Measurements from ENCODE around the gene RDH5. TPM values are rescaled to one million over a fixed set of nuclear protein-coding genes. Genes with fewer than 3 reads are reported as not detected.

Gene RDH5
- polyA plus RNA-seq, 1 donor from 2014 or later, result 3.4 TPM

DNA sequence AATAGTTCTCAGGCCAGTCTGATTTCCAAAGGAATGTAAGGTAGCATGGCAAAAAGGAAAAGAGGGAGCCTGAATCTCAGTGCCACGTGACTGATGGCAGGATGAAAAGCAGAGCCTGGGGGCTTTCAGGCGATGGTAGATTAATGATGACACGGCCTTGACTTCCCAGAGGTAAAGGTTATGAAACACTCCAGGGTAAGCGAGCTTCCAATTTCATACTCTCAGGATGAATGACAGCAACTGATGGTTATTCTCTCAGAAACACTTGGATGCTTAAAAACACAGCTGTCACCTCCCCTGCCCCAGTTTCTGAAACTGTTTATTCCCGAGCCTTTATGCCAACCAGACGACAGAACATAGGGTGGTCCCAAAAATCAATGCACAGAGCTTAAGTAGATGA lies 51.5 kb downstream of the RDH5 start:
- Histone ChIP-seq H3K9ac (ENCODE audit: low read length) (peak overlapping the region; percentile 26), H3K4me2 (ENCODE audit: low read length) (peak overlapping the region; percentile 0), H3K27ac (ENCODE audit: low read length) (peak overlapping the region; percentile 64), H3K36me3 (ENCODE audit: insufficient read depth, low read length) (peaks cover 4% of the 10 kb centered on the region), H3F3A (ENCODE audit: insufficient read depth, low read length, poor library complexity, severe bottlenecking) (no peaks in the 10 kb centered on the region), H3K4me3 (ENCODE audit: low read length) (peak overlapping the region; percentile 28), H3K9me3 (ENCODE audit: low read length) (no peaks in the 10 kb centered on the region), H2AFZ (ENCODE audit: low read depth, low read length) (no peak overlapping the region), H3K79me2 (replicated peaks; ENCODE audit: insufficient read depth, low read length) (no peaks in the 10 kb centered on the region), H4K20me1 (ENCODE audit: insufficient read depth) (no peaks in the 10 kb centered on the region), H3K27me3 (ENCODE audit: insufficient read depth, low read depth, low read length) (no peaks in the 10 kb centered on the region), H3K9me2 (ENCODE audit: insufficient read depth, low read length) (no peaks in the 10 kb centered on the region)
- TF ChIP-seq, protein P1, sequence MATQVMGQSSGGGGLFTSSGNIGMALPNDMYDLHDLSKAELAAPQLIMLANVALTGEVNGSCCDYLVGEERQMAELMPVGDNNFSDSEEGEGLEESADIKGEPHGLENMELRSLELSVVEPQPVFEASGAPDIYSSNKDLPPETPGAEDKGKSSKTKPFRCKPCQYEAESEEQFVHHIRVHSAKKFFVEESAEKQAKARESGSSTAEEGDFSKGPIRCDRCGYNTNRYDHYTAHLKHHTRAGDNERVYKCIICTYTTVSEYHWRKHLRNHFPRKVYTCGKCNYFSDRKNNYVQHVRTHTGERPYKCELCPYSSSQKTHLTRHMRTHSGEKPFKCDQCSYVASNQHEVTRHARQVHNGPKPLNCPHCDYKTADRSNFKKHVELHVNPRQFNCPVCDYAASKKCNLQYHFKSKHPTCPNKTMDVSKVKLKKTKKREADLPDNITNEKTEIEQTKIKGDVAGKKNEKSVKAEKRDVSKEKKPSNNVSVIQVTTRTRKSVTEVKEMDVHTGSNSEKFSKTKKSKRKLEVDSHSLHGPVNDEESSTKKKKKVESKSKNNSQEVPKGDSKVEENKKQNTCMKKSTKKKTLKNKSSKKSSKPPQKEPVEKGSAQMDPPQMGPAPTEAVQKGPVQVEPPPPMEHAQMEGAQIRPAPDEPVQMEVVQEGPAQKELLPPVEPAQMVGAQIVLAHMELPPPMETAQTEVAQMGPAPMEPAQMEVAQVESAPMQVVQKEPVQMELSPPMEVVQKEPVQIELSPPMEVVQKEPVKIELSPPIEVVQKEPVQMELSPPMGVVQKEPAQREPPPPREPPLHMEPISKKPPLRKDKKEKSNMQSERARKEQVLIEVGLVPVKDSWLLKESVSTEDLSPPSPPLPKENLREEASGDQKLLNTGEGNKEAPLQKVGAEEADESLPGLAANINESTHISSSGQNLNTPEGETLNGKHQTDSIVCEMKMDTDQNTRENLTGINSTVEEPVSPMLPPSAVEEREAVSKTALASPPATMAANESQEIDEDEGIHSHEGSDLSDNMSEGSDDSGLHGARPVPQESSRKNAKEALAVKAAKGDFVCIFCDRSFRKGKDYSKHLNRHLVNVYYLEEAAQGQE (IDR thresholded peaks at IDR 0.05; ENCODE audit: borderline replicate concordance), result no peak
- TF ChIP-seq RAD21 (conservative IDR thresholded peaks at IDR 0.05) (no peak), POLR2AphosphoS5 (IDR thresholded peaks at IDR 0.05) (no peak), MXI1 (conservative IDR thresholded peaks at IDR 0.05; ENCODE audit: poor library complexity, severe bottlenecking) (peak; percentile 10)

Small RNA genes lying within 50 kb of the gene (small RNA-seq; reads per million reads assigned to genes)
- gene AC009779.1 (0 reads per million in 3 experiments), gene RF00017 (0 reads per million in 3 experiments)

Other genes starting within 250 kb of the RDH5 start
- not detected in 2 replicates for gene OR6C68, start 228.0 kb upstream of the RDH5 start, polyA plus RNA-seq
- gene OR6C4, start 170.8 kb upstream of the RDH5 start, polyA plus RNA-seq, result not detected in 2 replicates
- not detected in 2 replicates for gene OR2AP1, start 147.9 kb upstream of the RDH5 start, polyA plus RNA-seq
- gene OR10P1, start 83.5 kb upstream of the RDH5 start, polyA plus RNA-seq, result not detected in 2 replicates
- gene ITGA7, start 12.5 kb upstream of the RDH5 start, polyA plus RNA-seq, result 13.5 and 17.1 TPM in 2 replicates
- 217 and 261 TPM in 2 replicates for gene BLOC1S1, start 4.3 kb upstream of the RDH5 start, polyA plus RNA-seq
- gene CD63, start 8.6 kb downstream of the RDH5 start, polyA plus RNA-seq, result 217 and 246 TPM in 2 replicates
- gene GDF11, start 22.7 kb downstream of the RDH5 start, polyA plus RNA-seq, result 14.7 and 16.0 TPM in 2 replicates
- gene SARNP, start 97.3 kb downstream of the RDH5 start, polyA plus RNA-seq, result 245 and 332 TPM in 2 replicates
- 6.1 and 11.5 TPM in 2 replicates for gene ORMDL2, start 97.6 kb downstream of the RDH5 start, polyA plus RNA-seq
- 45.0 and 46.4 TPM in 2 replicates for gene DNAJC14, start 109.2 kb downstream of the RDH5 start, polyA plus RNA-seq
- gene MMP19, start 122.5 kb downstream of the RDH5 start, polyA plus RNA-seq, result not detected in 2 replicates
- 45.7 and 49.3 TPM in 2 replicates for gene PYM1, start 207.5 kb downstream of the RDH5 start, polyA plus RNA-seq
- gene DGKA, start 210.8 kb downstream of the RDH5 start, polyA plus RNA-seq, result 1.1 and 1.2 TPM in 2 replicates
- not detected in 2 replicates for gene PMEL, start 245.6 kb downstream of the RDH5 start, polyA plus RNA-seq
- 2.3 and 2.6 TPM in 2 replicates for gene CDK2, start 246.4 kb downstream of the RDH5 start, polyA plus RNA-seq

All from neural cell (in vitro differentiated cells).